ENCODE data around the gene TSPEAR.

GRCh38 chr21:44589094-44589493 is 122.3 kb downstream of the TSPEAR start:
- TF ChIP-seq CSDC2 (CRISPR knock-in tag; IDR thresholded peaks at IDR 0.05) (no peak), BACH2 (CRISPR knock-in tag; IDR thresholded peaks at IDR 0.05; ENCODE audit: borderline replicate concordance) (no peak), OSR1 (CRISPR knock-in tag; IDR thresholded peaks at IDR 0.05) (no peak), TCF4 (CRISPR knock-in tag; IDR thresholded peaks at IDR 0.05; ENCODE audit: borderline replicate concordance) (no peak), ARNTL (CRISPR knock-in tag; IDR thresholded peaks at IDR 0.05; ENCODE audit: borderline replicate concordance, low read depth) (no peak)
- TF ChIP-seq, protein P1, sequence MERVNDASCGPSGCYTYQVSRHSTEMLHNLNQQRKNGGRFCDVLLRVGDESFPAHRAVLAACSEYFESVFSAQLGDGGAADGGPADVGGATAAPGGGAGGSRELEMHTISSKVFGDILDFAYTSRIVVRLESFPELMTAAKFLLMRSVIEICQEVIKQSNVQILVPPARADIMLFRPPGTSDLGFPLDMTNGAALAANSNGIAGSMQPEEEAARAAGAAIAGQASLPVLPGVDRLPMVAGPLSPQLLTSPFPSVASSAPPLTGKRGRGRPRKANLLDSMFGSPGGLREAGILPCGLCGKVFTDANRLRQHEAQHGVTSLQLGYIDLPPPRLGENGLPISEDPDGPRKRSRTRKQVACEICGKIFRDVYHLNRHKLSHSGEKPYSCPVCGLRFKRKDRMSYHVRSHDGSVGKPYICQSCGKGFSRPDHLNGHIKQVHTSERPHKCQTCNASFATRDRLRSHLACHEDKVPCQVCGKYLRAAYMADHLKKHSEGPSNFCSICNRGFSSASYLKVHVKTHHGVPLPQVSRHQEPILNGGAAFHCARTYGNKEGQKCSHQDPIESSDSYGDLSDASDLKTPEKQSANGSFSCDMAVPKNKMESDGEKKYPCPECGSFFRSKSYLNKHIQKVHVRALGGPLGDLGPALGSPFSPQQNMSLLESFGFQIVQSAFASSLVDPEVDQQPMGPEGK (CRISPR knock-in tag; IDR thresholded peaks at IDR 0.05; ENCODE audit: borderline replicate concordance) = no peak
- TF ChIP-seq, protein P2, sequence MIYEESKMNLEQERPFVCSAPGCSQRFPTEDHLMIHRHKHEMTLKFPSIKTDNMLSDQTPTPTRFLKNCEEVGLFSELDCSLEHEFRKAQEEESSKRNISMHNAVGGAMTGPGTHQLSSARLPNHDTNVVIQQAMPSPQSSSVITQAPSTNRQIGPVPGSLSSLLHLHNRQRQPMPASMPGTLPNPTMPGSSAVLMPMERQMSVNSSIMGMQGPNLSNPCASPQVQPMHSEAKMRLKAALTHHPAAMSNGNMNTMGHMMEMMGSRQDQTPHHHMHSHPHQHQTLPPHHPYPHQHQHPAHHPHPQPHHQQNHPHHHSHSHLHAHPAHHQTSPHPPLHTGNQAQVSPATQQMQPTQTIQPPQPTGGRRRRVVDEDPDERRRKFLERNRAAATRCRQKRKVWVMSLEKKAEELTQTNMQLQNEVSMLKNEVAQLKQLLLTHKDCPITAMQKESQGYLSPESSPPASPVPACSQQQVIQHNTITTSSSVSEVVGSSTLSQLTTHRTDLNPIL (CRISPR knock-in tag; IDR thresholded peaks at IDR 0.05; ENCODE audit: low read depth) = no peak

Data from SK-N-SH treated with all-trans-retinoic acid at 6 μM for 48 hours (cell line).